Upper lobe of right lung (tissue), 1 donor: ENCODE data around the gene LRFN4. TPM values are rescaled to one million over a fixed set of nuclear protein-coding genes. Genes with fewer than 3 reads are reported as not detected.
A peak's percentile ranks its signal among the peaks of the same experiment; 100 is the strongest.

Experiments used
- ATAC-seq: fragments of 200-7000 bp; cut with Tn5 transposase; one replicate; pipeline ENCODE4 v1.9.1; 2020; ENCODE audit warnings: mild to moderate bottlenecking, moderate library complexity
- DNase-seq: peaks from one replicate; pipeline ENCODE4 v3.0.0-alpha.2; 2020
- H3K27ac ChIP-seq: fragments of 200-600 bp; one replicate; pipeline ENCODE4 v1.8.0; 2022
- H3K27me3 ChIP-seq: fragments of 200-600 bp; one replicate; pipeline ENCODE4 v1.8.0; 2022; ENCODE audit warnings: mild to moderate bottlenecking
- H3K36me3 ChIP-seq: fragments of 200-600 bp; one replicate; pipeline ENCODE4 v1.8.0; 2022
- H3K4me1 ChIP-seq: fragments of 200-600 bp; one replicate; pipeline ENCODE4 v1.8.0; 2022
- H3K4me3 ChIP-seq: fragments of 200-600 bp; one replicate; pipeline ENCODE4 v1.8.0; 2022; ENCODE audit warnings: mild to moderate bottlenecking
- H3K9me3 ChIP-seq: fragments of 200-600 bp; one replicate; pipeline ENCODE4 v1.8.0; 2022
- intact Hi-C: fragments of 100-400 bp; cut with DNase I; formaldehyde crosslinking; loops from one replicate; pipeline ENCODE4 v1.11.0; 2022
- total RNA-seq: library from RNA; stranded (reverse); fragmentation: NEBNext Ultra II Directional; extraction: Animal tissue kit (Norgen Biotek cat#: 25700); gene quantifications from one replicate; pipeline ENCODE4 v1.2.1, GENCODE V29; 2021
- TF ChIP-seq, protein P1 (sequence below): fragments of 200-600 bp; IDR thresholded peaks from one replicate; pipeline ENCODE4 v1.8.0; 2022; ENCODE audit warnings: antibody characterized with exemption
- donor health status: DM: no; HTN: yes; CAD: no; lungs with severe emphysema.

LRFN4 gene
- total RNA-seq, 1 donor from 2014 or later = 14.0 TPM

DNA sequence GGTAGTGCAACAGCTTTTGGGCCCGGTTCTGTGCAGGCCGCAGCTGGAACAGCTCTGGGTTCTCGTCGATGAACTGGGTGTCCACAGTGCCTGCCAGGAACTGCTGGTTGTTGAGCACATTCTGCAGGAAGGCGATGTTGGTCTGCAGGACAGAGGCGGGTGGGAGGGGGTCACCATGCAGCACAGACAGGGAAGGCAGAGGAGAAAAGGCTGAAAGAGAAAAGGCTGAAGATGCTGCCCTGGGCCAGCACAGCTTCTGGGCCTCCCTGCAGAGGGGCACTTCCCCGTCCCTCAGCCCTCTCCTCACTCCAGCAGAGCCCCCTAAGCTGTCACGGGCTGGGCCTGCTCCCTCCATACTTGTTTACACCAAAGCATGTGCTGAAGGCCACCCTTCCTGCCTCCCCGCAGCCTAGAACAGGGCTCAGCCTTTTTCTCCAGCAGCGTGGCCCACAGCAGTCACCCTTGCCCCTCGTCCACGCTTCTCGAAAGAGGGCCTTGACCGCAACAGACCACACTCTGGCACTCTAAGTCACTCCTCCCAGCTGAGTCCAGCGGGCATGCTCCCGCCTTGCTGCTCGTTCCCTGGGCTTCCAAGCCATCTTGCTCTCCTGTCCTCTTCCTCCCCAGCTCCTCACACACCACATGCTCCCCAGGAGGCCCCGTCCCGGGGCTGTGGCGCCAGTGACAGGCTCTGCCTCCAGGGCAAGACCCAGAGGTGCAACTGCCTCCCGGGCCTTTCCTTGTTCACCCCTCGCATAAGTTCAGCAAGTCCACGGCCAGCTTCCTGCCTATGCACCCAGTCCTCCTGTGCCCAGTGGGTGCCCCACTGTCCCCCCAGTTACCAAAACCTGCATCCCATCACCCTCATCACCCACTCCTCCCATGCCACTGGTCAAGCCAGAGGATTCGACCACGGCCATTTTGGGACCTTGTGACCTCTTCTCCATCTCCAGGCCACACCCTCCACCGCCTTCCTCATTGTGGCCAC, 3.3 kb upstream of the LRFN4 start:
- no peak for ATAC-seq
- Histone ChIP-seq H3K4me1 (peaks cover 6% of the 10 kb centered on the region), H3K36me3 (no peaks in the 10 kb centered on the region), H3K27ac (no peak overlapping the region), H3K4me3 (no peak overlapping the region), H3K9me3 (no peaks in the 10 kb centered on the region), H3K27me3 (no peaks in the 10 kb centered on the region)
- TF ChIP-seq, protein P1, sequence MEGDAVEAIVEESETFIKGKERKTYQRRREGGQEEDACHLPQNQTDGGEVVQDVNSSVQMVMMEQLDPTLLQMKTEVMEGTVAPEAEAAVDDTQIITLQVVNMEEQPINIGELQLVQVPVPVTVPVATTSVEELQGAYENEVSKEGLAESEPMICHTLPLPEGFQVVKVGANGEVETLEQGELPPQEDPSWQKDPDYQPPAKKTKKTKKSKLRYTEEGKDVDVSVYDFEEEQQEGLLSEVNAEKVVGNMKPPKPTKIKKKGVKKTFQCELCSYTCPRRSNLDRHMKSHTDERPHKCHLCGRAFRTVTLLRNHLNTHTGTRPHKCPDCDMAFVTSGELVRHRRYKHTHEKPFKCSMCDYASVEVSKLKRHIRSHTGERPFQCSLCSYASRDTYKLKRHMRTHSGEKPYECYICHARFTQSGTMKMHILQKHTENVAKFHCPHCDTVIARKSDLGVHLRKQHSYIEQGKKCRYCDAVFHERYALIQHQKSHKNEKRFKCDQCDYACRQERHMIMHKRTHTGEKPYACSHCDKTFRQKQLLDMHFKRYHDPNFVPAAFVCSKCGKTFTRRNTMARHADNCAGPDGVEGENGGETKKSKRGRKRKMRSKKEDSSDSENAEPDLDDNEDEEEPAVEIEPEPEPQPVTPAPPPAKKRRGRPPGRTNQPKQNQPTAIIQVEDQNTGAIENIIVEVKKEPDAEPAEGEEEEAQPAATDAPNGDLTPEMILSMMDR = no peak
- intact Hi-C loops = no loop called here
- peak; percentile 59 for DNase-seq

DNA sequence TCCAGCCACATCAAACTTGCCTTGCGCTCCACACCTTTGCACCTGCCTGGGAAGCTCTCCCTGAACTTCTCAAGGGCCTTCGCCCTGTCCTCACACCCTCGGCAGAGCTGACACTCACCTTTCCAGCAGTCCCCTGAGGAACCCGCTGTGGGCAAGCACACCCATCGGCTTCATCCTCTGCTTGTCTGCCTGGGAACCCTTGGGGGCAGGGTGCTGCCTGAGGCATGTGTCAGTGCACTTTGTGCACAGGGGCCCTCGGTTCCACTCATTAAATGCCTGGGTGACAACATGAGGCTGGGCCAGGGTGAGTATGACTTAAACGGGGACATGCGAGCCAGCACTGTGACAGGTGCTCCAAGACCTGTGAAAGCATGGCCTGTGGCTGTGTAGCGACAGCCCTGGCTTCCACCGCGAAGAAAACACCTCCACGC, 2.6 kb upstream of the LRFN4 start:
- ATAC-seq (no peak), DNase-seq (peak; percentile 49)
- H3K27me3 ChIP-seq = no peaks in the 10 kb centered on the region
- no peaks in the 10 kb centered on the region for H3K36me3 ChIP-seq
- TF ChIP-seq, protein P1 = no peak
- no peak overlapping the region for H3K27ac ChIP-seq
- H3K9me3 ChIP-seq = no peaks in the 10 kb centered on the region
- H3K4me3 ChIP-seq = no peak overlapping the region
- intact Hi-C loops = no loop called here
- peaks cover 6% of the 10 kb centered on the region for H3K4me1 ChIP-seq

DNA sequence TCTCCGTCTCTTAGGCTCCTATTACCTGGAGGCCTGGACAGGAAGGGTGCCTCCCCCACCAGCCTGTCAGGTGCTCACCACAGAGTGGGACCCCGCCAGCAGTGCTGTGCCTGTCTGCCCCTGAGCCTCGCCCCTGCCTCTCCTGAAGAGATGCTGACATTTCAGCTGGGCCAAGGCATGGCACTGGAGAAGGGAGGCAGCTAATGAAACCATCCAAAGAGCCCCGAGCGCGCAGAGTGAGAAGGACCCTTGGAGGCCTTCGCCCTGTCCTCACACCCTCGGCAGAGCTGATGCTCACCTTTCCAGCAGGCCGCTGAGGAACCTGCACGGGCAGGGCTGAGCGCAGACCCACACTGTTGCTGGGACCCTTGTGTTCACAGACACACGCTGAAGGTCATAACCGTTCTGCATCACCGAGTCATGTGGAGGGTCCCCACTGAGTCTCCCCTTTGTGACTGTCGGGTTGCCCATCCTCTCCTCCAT, 2.1 kb upstream of the LRFN4 start:
- no peak overlapping the region for H3K4me3 ChIP-seq
- H3K36me3 ChIP-seq = no peaks in the 10 kb centered on the region
- ATAC-seq (no peak), DNase-seq (peak; percentile 51)
- peaks cover 6% of the 10 kb centered on the region for H3K4me1 ChIP-seq
- no peaks in the 10 kb centered on the region for H3K9me3 ChIP-seq
- no peaks in the 10 kb centered on the region for H3K27me3 ChIP-seq
- no peak overlapping the region for H3K27ac ChIP-seq
- TF ChIP-seq, protein P1 = no peak
- intact Hi-C loops = no loop called here

DNA sequence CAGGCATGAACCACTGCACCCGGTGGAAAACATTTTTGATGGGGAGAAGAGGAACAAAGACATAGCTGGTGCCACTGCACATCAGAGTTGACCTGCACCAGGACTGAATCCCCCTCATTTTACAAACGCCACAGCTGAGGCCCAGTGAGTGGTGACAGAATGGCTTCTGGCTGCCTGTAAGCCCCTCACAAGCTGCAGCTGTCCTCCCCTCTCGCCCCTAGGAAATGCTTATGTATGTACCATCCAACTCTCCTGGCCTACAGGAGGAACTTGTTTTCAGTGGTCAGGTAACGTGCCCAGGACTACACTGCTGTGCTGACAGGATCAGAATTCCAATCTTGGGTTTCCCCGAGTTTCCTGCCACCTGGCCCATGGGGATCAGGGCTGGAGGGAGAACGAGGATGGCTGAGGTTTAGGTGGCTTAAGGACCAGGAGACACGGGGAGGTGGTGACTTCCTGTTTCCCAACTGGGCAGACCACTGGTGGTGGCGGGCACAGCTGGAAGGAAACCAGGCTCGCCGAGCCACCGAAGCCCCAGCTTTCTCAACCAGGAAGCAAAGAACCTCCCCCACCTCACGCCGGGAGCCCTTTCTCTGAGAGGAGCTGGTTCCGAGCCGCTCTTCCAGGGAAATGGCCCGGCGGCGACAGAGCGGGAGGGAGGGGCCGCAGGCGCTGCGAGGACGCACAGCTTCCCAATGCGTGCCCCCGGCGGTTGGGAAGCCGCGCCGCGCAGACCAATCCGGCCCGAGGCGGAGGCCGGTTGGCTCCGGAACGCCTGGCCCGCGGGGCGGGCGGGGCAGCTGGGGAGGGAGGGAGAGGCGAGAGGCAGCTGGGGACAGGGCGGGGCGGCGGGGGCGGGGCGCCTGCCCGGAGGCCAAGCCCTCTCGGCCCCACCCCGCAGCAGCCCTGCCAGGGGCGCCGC, 1.0 kb upstream of the LRFN4 start:
- peak overlapping the region; percentile 91 for H3K27ac ChIP-seq

More for the DNA sequence above, 1.0 kb upstream of the LRFN4 start:
- DNase-seq (peak; percentile 98), ATAC-seq (peak; percentile 93)
- Histone ChIP-seq H3K36me3 (no peaks in the 10 kb centered on the region), H3K9me3 (no peaks in the 10 kb centered on the region), H3K4me1 (peaks cover 6% of the 10 kb centered on the region), H3K4me3 (peak overlapping the region; percentile 71), H3K27me3 (no peaks in the 10 kb centered on the region)
- TF ChIP-seq, protein P1 = no peak
- intact Hi-C loops = no loop called here
